Measurements from ENCODE around the gene MICOS13. TPM values are rescaled to one million over a fixed set of nuclear protein-coding genes. Genes with fewer than 3 reads are reported as not detected.

Gene MICOS13
- polyA plus RNA-seq, 4 donors, result 41.9 to 134 (median 108) TPM

DNA sequence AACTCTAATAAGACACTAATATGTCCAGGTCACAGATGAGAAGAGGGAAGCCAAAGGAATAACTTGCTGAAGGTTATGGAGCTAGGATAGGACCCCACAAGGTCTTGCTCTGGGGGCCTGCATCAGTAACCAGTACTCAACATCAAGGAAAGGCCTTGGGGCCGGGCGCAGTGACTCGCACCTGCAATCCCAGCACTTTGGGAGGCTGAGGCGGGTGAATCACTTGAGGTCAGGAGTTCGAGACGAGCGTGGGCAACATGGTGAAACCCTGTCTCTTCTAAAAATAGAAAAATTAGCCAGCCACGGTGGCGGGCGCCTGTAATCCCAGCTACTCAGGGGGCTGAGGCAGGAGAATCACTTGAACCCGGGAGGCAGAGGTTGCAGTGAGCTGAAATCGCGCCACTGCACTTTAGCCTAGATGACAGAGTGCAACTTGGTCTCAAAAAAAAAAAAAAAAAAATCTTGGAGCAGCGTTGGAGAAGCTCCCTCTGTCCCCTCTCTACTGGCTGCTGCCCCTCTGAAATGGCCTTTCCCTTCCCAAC lies 37.8 kb upstream of the MICOS13 start:
- H3K36me3 ChIP-seq (ENCODE audit: control insufficient read depth in 3 of 3, insufficient read depth in 2 of 3, low read depth in 1 of 3, low read length in 3 of 3), result peaks cover 0 to 27% (median 3%) of the 10 kb centered on the region in 3 donors
- DNase-seq, result no peak
- no peak for FAIRE-seq
- peak overlapping the region in 1 of 3 donors; percentile 1 for H3K27ac ChIP-seq (ENCODE audit: low read depth in 1 of 3, low read length in 2 of 3)
- peaks cover 2 to 15% (median 13%) of the 10 kb centered on the region in 3 donors for H3K4me1 ChIP-seq (ENCODE audit: control insufficient read depth in 3 of 3, insufficient read depth in 2 of 3, low read depth in 1 of 3, low read length in 2 of 3)
- H3K4me3 ChIP-seq (ENCODE audit: low read depth in 1 of 3, low read length in 3 of 3), result no peak overlapping the region
- no peaks in the 10 kb centered on the region for H3K27me3 ChIP-seq (ENCODE audit: control insufficient read depth in 3 of 3, insufficient read depth in 3 of 3, low read length in 3 of 3)
- no peaks in the 10 kb centered on the region for H3K9me3 ChIP-seq (ENCODE audit: control insufficient read depth in 2 of 2, insufficient read depth in 1 of 2, low read depth in 1 of 2, low read length in 1 of 2)
- WGBS, 3 donors, result 55 to 64% (median 63%) methylated on average over 14 of the region's 14 CpGs

DNA sequence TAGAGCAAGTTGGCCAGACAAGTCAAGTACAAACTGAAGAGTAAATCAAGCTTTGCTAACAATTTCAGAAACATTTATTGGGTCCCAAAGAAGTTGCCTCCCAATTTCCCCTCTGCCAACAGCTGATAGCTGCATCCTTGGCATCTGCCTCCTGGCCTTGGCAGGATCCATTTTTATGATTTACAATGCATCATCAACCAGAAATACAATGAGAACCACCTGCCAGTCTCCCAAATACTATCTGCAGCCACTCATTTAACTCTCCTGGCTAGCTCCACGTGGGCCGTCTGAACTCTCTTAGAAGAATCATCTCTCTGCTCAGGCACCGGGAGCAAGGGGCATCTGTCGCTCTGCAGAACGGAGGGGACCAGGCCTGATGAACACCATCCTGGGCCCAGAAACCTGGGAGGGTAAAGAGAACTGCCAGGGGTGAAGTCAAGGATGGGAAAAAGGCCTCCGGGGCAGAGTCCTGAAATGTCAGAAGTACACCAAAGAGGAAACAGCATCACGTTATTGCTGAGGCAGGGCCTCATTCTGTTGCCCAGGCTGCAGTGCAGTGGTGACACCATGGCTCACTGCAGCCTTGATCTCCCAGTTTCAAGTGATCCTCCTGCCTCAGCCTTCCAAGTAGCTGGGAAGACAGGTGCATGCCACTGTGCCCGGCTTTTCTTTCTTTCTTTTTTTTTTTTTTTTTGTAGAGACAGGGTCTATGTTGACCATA lies 37.1 kb upstream of the MICOS13 start:
- Histone ChIP-seq H3K9me3 (ENCODE audit: control insufficient read depth in 2 of 2, insufficient read depth in 1 of 2, low read depth in 1 of 2, low read length in 1 of 2) (no peaks in the 10 kb centered on the region), H3K4me3 (ENCODE audit: low read depth in 1 of 3, low read length in 3 of 3) (no peak overlapping the region), H3K4me1 (ENCODE audit: control insufficient read depth in 3 of 3, insufficient read depth in 2 of 3, low read depth in 1 of 3, low read length in 2 of 3) (peaks cover 2 to 15% (median 13%) of the 10 kb centered on the region in 3 donors), H3K36me3 (ENCODE audit: control insufficient read depth in 3 of 3, insufficient read depth in 2 of 3, low read depth in 1 of 3, low read length in 3 of 3) (peaks cover 0 to 34% (median 4%) of the 10 kb centered on the region in 3 donors), H3K27me3 (ENCODE audit: control insufficient read depth in 3 of 3, insufficient read depth in 3 of 3, low read length in 3 of 3) (no peaks in the 10 kb centered on the region), H3K27ac (ENCODE audit: low read depth in 1 of 3, low read length in 2 of 3) (no peak overlapping the region)
- WGBS, 3 donors, result 63 to 81% (median 70%) methylated on average over 8 of the region's 8 CpGs
- DNase-seq (no peak), FAIRE-seq (no peak)

DNA sequence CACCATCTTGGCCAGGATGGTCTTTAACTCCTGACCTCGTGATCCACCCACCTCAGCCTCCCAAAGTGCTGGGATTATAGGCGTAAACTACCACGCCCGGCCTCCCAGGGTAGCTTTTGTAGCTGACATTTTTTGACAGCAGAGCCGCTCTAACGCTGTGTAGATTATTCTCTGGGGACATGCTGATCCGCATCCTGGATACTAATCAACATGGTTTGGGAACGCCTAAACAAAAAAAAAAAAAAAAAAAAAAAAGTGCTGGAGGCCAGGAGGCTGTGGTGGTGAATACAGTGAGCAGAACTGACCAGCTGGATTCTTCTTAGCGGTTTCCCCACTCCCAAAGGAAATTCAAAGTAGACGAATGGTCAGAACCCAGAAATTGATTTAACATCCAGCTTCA lies 34.5 kb upstream of the MICOS13 start:
- FAIRE-seq, result no peak

DNA sequence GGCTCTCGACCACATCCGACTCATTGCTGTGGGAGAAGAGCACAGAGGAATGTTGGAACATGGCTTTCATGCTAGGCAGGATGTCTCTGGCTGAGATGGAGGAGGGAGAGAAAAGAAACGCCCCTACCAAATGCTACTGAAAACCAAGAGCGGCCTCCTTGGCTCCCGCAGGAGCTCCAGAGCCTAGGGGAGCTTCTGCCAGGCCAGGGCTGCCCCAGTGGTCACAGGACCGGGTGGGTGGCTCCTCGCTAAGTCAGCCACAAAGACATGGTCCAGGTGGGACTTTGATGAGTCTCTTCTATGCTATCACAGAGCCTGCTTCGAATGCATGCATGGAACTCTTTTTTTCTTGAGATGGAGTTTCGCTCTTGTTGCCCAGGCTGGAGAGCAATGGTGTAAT lies 32.9 kb upstream of the MICOS13 start:
- no peak overlapping the region for H3K27ac ChIP-seq (ENCODE audit: low read depth in 1 of 3, low read length in 2 of 3)
- DNase-seq, result no peak
- peaks cover 7 to 69% (median 15%) of the 10 kb centered on the region in 3 donors for H3K36me3 ChIP-seq (ENCODE audit: control insufficient read depth in 3 of 3, insufficient read depth in 2 of 3, low read depth in 1 of 3, low read length in 3 of 3)
- H3K9me3 ChIP-seq (ENCODE audit: control insufficient read depth in 2 of 2, insufficient read depth in 1 of 2, low read depth in 1 of 2, low read length in 1 of 2), result no peaks in the 10 kb centered on the region
- peaks cover 0 to 5% (median 4%) of the 10 kb centered on the region in 3 donors for H3K4me1 ChIP-seq (ENCODE audit: control insufficient read depth in 3 of 3, insufficient read depth in 2 of 3, low read depth in 1 of 3, low read length in 2 of 3)
- WGBS, 3 donors, result 93 to 96% (median 94%) methylated on average over 9 of the region's 9 CpGs
- FAIRE-seq, result no peak
- no peaks in the 10 kb centered on the region for H3K27me3 ChIP-seq (ENCODE audit: control insufficient read depth in 3 of 3, insufficient read depth in 3 of 3, low read length in 3 of 3)
- no peak overlapping the region for H3K4me3 ChIP-seq (ENCODE audit: low read depth in 1 of 3, low read length in 3 of 3)

More for the DNA sequence above, 34.5 kb upstream of the MICOS13 start:
- Histone ChIP-seq H3K9me3 (ENCODE audit: control insufficient read depth in 2 of 2, insufficient read depth in 1 of 2, low read depth in 1 of 2, low read length in 1 of 2) (no peaks in the 10 kb centered on the region), H3K4me1 (ENCODE audit: control insufficient read depth in 3 of 3, insufficient read depth in 2 of 3, low read depth in 1 of 3, low read length in 2 of 3) (peaks cover 2 to 15% (median 13%) of the 10 kb centered on the region in 3 donors), H3K27me3 (ENCODE audit: control insufficient read depth in 3 of 3, insufficient read depth in 3 of 3, low read length in 3 of 3) (no peaks in the 10 kb centered on the region), H3K36me3 (ENCODE audit: control insufficient read depth in 3 of 3, insufficient read depth in 2 of 3, low read depth in 1 of 3, low read length in 3 of 3) (peaks cover 7 to 57% (median 15%) of the 10 kb centered on the region in 3 donors), H3K27ac (ENCODE audit: low read depth in 1 of 3, low read length in 2 of 3) (no peak overlapping the region), H3K4me3 (ENCODE audit: low read depth in 1 of 3, low read length in 3 of 3) (no peak overlapping the region)
- 86 to 96% (median 88%) methylated on average over 10 of the region's 10 CpGs for WGBS, 3 donors
- no peak for DNase-seq

DNA sequence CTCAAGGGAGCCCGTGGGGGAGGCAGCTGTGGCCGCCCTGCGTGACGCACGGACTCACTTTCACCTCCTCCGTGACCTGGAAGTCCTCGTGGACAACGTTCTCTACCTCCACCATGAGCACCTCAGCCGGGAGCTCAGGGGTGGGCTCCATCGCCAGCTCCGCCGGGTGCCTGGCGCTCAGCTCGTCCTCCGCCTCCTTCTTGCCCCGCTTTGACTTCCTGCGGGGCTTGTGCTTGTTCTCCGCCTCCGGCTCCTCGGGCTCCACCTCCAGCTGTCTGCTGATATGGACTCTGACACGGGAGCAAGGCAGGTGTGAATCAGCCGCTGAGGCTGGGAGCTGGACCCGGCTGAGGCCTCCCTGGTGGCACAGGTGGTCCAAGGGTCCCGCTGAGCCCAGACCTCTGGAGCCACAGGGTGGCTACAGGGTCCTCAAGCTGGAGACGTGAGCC lies 31.4 kb upstream of the MICOS13 start:
- no peak for FAIRE-seq
- no peaks in the 10 kb centered on the region for H3K4me1 ChIP-seq (ENCODE audit: control insufficient read depth in 3 of 3, insufficient read depth in 2 of 3, low read depth in 1 of 3, low read length in 2 of 3)
- no peaks in the 10 kb centered on the region for H3K9me3 ChIP-seq (ENCODE audit: control insufficient read depth in 2 of 2, insufficient read depth in 1 of 2, low read depth in 1 of 2, low read length in 1 of 2)
- H3K27ac ChIP-seq (ENCODE audit: low read depth in 1 of 3, low read length in 2 of 3), result no peak overlapping the region
- WGBS, 3 donors, result 73 to 86% (median 78%) methylated on average over 25 of the region's 25 CpGs
- DNase-seq, result no peak
- H3K4me3 ChIP-seq (ENCODE audit: low read depth in 1 of 3, low read length in 3 of 3), result no peak overlapping the region
- no peaks in the 10 kb centered on the region for H3K27me3 ChIP-seq (ENCODE audit: control insufficient read depth in 3 of 3, insufficient read depth in 3 of 3, low read length in 3 of 3)
- H3K36me3 ChIP-seq (ENCODE audit: control insufficient read depth in 3 of 3, insufficient read depth in 2 of 3, low read depth in 1 of 3, low read length in 3 of 3), result peaks cover 11 to 72% (median 18%) of the 10 kb centered on the region in 3 donors

DNA sequence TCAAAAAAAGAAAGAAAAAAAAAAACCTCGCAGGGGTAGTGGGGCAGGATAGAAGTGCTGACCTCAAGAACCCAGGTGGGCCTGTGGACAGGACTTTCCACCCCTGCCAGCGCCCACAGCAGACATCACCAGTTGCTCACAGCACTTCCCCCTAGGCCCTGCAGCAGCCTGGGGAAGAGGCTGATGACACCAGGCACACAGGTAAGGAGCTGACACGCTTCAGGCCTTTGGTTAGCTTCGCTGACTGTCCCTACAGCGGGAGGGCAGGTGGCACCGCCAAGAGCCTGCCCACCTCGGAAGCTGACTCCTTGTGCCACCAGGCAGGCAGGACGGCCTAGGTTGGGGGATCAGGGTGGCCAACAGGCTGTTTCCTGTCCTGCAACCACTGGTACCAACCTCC lies 30.7 kb upstream of the MICOS13 start:
- Histone ChIP-seq H3K27me3 (ENCODE audit: control insufficient read depth in 3 of 3, insufficient read depth in 3 of 3, low read length in 3 of 3) (no peaks in the 10 kb centered on the region), H3K36me3 (ENCODE audit: control insufficient read depth in 3 of 3, insufficient read depth in 2 of 3, low read depth in 1 of 3, low read length in 3 of 3) (peaks cover 11 to 79% (median 18%) of the 10 kb centered on the region in 3 donors), H3K9me3 (ENCODE audit: control insufficient read depth in 2 of 2, insufficient read depth in 1 of 2, low read depth in 1 of 2, low read length in 1 of 2) (no peaks in the 10 kb centered on the region), H3K4me1 (ENCODE audit: control insufficient read depth in 3 of 3, insufficient read depth in 2 of 3, low read depth in 1 of 3, low read length in 2 of 3) (no peaks in the 10 kb centered on the region), H3K4me3 (ENCODE audit: low read depth in 1 of 3, low read length in 3 of 3) (no peak overlapping the region), H3K27ac (ENCODE audit: low read depth in 1 of 3, low read length in 2 of 3) (no peak overlapping the region)
- WGBS, 3 donors, result 91 to 96% (median 93%) methylated on average over 8 of the region's 8 CpGs
- no peak for DNase-seq
- FAIRE-seq, result no peak

DNA sequence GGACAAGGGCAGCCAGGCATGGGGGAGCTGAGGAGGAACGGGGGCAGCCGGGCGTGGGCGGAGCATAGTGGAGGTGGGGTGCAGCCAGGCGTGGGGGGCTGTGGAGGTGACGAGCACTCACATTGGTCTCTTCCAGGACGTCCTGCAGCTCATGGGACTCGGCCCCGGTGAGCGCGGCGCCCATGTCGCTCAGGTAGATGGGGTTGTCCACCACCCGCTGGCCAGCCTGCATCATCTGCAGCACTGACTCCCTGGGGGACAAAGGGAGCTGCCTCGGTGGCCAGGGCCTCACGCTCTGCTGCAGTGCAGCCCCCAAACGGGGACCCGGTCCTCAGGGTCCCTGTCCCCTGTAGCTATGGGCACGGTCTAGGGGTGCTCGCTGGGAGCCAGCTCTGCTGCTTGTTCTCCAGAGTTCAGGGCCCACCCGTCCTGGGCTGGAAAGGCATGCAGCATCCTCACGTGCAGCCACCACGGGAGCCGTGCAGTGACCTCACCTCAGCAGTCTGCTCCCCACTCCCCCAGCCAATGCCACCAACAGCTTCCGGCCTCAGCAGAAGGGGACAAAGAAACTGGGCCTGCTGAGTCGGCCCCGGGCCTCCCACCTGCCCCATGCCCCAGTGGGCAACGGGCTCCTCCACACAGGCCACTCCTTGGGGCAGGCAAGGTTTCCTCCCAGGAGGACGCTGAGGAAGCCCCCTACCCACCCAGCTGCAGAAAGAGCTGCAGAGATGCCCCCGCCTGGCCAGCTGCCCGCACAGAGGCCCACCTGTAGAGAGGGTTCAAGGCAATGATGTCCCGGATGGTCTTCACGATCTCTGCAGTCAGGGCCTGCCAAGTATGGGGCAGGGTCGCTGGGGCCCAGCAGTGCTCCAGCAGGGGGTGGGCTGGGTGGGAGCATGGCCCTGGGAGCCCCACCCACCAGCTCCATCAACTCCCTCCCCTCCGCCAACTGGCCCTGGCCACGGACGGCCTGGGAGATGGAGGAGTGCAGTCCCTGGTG lies 27.6 kb upstream of the MICOS13 start:
- H3K27ac ChIP-seq (ENCODE audit: low read depth in 1 of 3, low read length in 2 of 3), result no peak overlapping the region
- FAIRE-seq, result no peak
- H3K4me3 ChIP-seq (ENCODE audit: low read depth in 1 of 3, low read length in 3 of 3), result no peak overlapping the region
- WGBS, 3 donors, result 94 to 96% (median 95%) methylated on average over 34 to 37 of the region's 37 CpGs
- peaks cover 22 to 94% (median 24%) of the 10 kb centered on the region in 3 donors for H3K36me3 ChIP-seq (ENCODE audit: control insufficient read depth in 3 of 3, insufficient read depth in 2 of 3, low read depth in 1 of 3, low read length in 3 of 3)
- no peak for DNase-seq
- no peaks in the 10 kb centered on the region for H3K4me1 ChIP-seq (ENCODE audit: control insufficient read depth in 3 of 3, insufficient read depth in 2 of 3, low read depth in 1 of 3, low read length in 2 of 3)
- no peaks in the 10 kb centered on the region for H3K27me3 ChIP-seq (ENCODE audit: control insufficient read depth in 3 of 3, insufficient read depth in 3 of 3, low read length in 3 of 3)
- no peaks in the 10 kb centered on the region for H3K9me3 ChIP-seq (ENCODE audit: control insufficient read depth in 2 of 2, insufficient read depth in 1 of 2, low read depth in 1 of 2, low read length in 1 of 2)
